A673 (cell line): ENCODE data around the gene ENOX1.

Experiments
- EZH2 ChIP-seq: fragments of 200-600 bp; sonication (generic); IDR thresholded peaks from 2 replicates; pipeline ENCODE4 v1.6.1; 2017; ENCODE audit warnings: borderline replicate concordance, low read depth, mild to moderate bottlenecking, mixed read lengths, antibody characterized with exemption, low read length; ENCODE audit not compliant: poor library complexity, severe bottlenecking
- TF ChIP-seq, protein P1 (sequence below): fragments of 300-800, 200-600 bp; sonication (generic); conservative IDR thresholded peaks from 2 replicates; pipeline ENCODE4 v1.5.1; 2017; ENCODE audit warnings: low read depth, mild to moderate bottlenecking, antibody characterized with exemption, low read length, moderate library complexity, mixed read lengths

- TF ChIP-seq EZH2: no peak
- TF ChIP-seq, protein P1, sequence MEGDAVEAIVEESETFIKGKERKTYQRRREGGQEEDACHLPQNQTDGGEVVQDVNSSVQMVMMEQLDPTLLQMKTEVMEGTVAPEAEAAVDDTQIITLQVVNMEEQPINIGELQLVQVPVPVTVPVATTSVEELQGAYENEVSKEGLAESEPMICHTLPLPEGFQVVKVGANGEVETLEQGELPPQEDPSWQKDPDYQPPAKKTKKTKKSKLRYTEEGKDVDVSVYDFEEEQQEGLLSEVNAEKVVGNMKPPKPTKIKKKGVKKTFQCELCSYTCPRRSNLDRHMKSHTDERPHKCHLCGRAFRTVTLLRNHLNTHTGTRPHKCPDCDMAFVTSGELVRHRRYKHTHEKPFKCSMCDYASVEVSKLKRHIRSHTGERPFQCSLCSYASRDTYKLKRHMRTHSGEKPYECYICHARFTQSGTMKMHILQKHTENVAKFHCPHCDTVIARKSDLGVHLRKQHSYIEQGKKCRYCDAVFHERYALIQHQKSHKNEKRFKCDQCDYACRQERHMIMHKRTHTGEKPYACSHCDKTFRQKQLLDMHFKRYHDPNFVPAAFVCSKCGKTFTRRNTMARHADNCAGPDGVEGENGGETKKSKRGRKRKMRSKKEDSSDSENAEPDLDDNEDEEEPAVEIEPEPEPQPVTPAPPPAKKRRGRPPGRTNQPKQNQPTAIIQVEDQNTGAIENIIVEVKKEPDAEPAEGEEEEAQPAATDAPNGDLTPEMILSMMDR: no peak
Measured at GRCh38 chr13:43307221-43307920, 479.4 kb downstream of the ENOX1 start.
